Measurements from ENCODE around the gene MRPL43. TPM values are rescaled to one million over a fixed set of nuclear protein-coding genes. Genes with fewer than 3 reads are reported as not detected.

The MRPL43 gene
- total RNA-seq, 1 experiment from 2014 or later: 136 TPM

DNA sequence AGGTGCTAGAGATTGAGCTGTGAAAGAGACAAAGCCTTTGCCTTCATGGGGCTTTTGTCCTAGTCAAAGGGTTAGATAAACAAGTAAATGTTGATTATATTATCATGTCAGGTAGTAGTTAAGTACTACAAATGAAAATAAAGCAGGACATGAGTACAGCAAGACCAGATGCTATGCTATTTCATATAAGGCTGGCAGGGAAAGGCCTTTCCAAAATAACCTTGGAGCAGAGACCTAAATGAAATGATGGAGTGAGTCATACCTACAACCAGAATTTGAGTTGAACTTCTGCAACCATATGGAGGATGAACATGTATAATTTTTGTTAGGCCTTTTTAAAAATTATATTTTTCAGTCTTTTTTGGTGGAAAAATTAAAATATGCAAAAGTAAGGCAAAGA lies 41.5 kb downstream of the MRPL43 start:
- no peak overlapping the region for H3K27ac ChIP-seq (ENCODE audit: low read depth, low read length)
- H3K9me3 ChIP-seq (ENCODE audit: control insufficient read depth in 1 of 2, insufficient read depth in 1 of 2, low read depth in 1 of 2, low read length in 2 of 2): no peaks in the 10 kb centered on the region
- ChIA-PET CTCF (interaction anchor here (3.3 kb wide), 1 partner anchor 11 kb away, joined by 15 read pairs; no protein-coding TSS in a partner anchor), POLR2A (no interaction called here), RAD21 (ENCODE audit: low non-redundant PET in 1 of 2, low total read pairs in 2 of 2, uncharacterized antibody in 2 of 2, unreplicated experiment in 2 of 2) (no interaction called here)
- no peaks in the 10 kb centered on the region for H3K79me2 ChIP-seq (ENCODE audit: insufficient read depth, low read length)
- no peak for TF ChIP-seq ELF1 (IDR thresholded peaks at IDR 0.05; ENCODE audit: borderline replicate concordance, low read depth)
- no peak for TF ChIP-seq EZH2phosphoT487 (IDR thresholded peaks at IDR 0.05; ENCODE audit: borderline replicate concordance)
- no peak for TF ChIP-seq EZH2 (IDR thresholded peaks at IDR 0.05)
- TF ChIP-seq CBX3 (IDR thresholded peaks at IDR 0.05; ENCODE audit: low read depth): no peak
- TF ChIP-seq, protein P1, sequence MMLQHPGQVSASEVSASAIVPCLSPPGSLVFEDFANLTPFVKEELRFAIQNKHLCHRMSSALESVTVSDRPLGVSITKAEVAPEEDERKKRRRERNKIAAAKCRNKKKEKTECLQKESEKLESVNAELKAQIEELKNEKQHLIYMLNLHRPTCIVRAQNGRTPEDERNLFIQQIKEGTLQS (IDR thresholded peaks at IDR 0.05): no peak
- no peak for TF ChIP-seq SP1 (IDR thresholded peaks at IDR 0.05; ENCODE audit: low read depth)
- TF ChIP-seq YY1 (IDR thresholded peaks at IDR 0.05; ENCODE audit: extremely low read depth, insufficient replicate concordance, low read depth, low read length): no peak
- H3K36me3 ChIP-seq (ENCODE audit: control insufficient read depth in 1 of 2, insufficient read depth in 2 of 2, low read length in 2 of 2): peaks cover 53 to 66% of the 10 kb centered on the region in 2 experiments
- intact Hi-C loops (cut with micrococcal nuclease): no loop called here
- no peaks in the 10 kb centered on the region for H3K9me2 ChIP-seq (ENCODE audit: insufficient read depth)
- ATAC-seq (no peak), DNase-seq (ENCODE audit: low read depth, low spot score) (no peak)
- H2AFZ ChIP-seq (ENCODE audit: low read depth, low read length, poor library complexity, severe bottlenecking): no peak overlapping the region
- no peaks in the 10 kb centered on the region for H3K27me3 ChIP-seq (ENCODE audit: insufficient read depth, low read length)
- no peak overlapping the region for H3K9ac ChIP-seq (ENCODE audit: low read length)
- no peak overlapping the region for H3K4me2 ChIP-seq (ENCODE audit: low read length)
- no peaks in the 10 kb centered on the region for H4K20me1 ChIP-seq (ENCODE audit: insufficient read depth)
- BruUV-seq (replicated peaks): no TSS peak
- no peak overlapping the region for H3K4me3 ChIP-seq (replicated peaks in 1 of 2; ENCODE audit: low read depth in 1 of 2, low read length in 2 of 2)
- H3K4me1 ChIP-seq (ENCODE audit: control insufficient read depth in 1 of 2, insufficient read depth in 2 of 2, low read length in 2 of 2): no peaks in the 10 kb centered on the region

GRCh38 chr10:100943508-100943907 lies 43.8 kb downstream of the MRPL43 start:
- ChIA-PET POLR2A (no interaction called here), CTCF (interaction anchor here (0.8 to 0.9 kb wide), 2 partner anchors 9 to 55 kb away, joined by 3 to 4 read pairs; no protein-coding TSS in a partner anchor), RAD21 (ENCODE audit: low non-redundant PET in 1 of 2, low total read pairs in 2 of 2, uncharacterized antibody in 2 of 2, unreplicated experiment in 2 of 2) (no interaction called here)
- intact Hi-C loops (cut with micrococcal nuclease): no loop called here
- no TSS peak for BruUV-seq (replicated peaks)
- Histone ChIP-seq H3K27ac (ENCODE audit: low read depth, low read length) (no peak overlapping the region), H3K36me3 (ENCODE audit: control insufficient read depth in 1 of 2, insufficient read depth in 2 of 2, low read length in 2 of 2) (peaks cover 55 to 64% of the 10 kb centered on the region in 2 experiments), H3K79me2 (ENCODE audit: insufficient read depth, low read length) (no peaks in the 10 kb centered on the region), H2AFZ (ENCODE audit: low read depth, low read length, poor library complexity, severe bottlenecking) (no peak overlapping the region), H3K9ac (ENCODE audit: low read length) (no peak overlapping the region), H3K9me3 (ENCODE audit: control insufficient read depth in 1 of 2, insufficient read depth in 1 of 2, low read depth in 1 of 2, low read length in 2 of 2) (no peaks in the 10 kb centered on the region), H3K4me3 (replicated peaks in 1 of 2; ENCODE audit: low read depth in 1 of 2, low read length in 2 of 2) (no peak overlapping the region), H3K4me2 (ENCODE audit: low read length) (no peak overlapping the region), H3K9me2 (ENCODE audit: insufficient read depth) (no peaks in the 10 kb centered on the region), H3K27me3 (ENCODE audit: insufficient read depth, low read length) (no peaks in the 10 kb centered on the region), H3K4me1 (ENCODE audit: control insufficient read depth in 1 of 2, insufficient read depth in 2 of 2, low read length in 2 of 2) (no peaks in the 10 kb centered on the region), H4K20me1 (ENCODE audit: insufficient read depth) (no peaks in the 10 kb centered on the region)
- ATAC-seq (no peak), DNase-seq (ENCODE audit: low read depth, low spot score) (no peak)
- TF ChIP-seq ELF1 (IDR thresholded peaks at IDR 0.05; ENCODE audit: borderline replicate concordance, low read depth) (no peak), CTCF (IDR thresholded peaks at IDR 0.05 in 2 of 3, conservative IDR thresholded peaks at IDR 0.05 in 1 of 3; ENCODE audit: borderline replicate concordance in 1 of 3, insufficient read depth in 1 of 3, low read depth in 2 of 3, low read length in 2 of 3) (no peak), MAX (IDR thresholded peaks at IDR 0.05) (no peak), JUND (IDR thresholded peaks at IDR 0.05) (no peak)

All from HCT116 (cell line).